GM19452 (cell line): ENCODE results near the gene MT1A.

Experiments
- ATAC-seq: cut with Tn5 transposase; IDR thresholded peaks from one replicate; pipeline ENCODE4 v1.9.1; 2021; ENCODE audit not compliant: unreplicated experiment

Gene MT1A

GRCh38 chr16:56675685-56676210 lies 37.3 kb downstream of the MT1A start:
- no peak for ATAC-seq

- no peak for ATAC-seq
Observed at GRCh38 chr16:56677474-56677873, 39.0 kb downstream of the MT1A start.

GRCh38 chr16:56679078-56679730 lies 40.7 kb downstream of the MT1A start:
- no peak for ATAC-seq

GRCh38 chr16:56679818-56680217 lies 41.4 kb downstream of the MT1A start:
- no peak for ATAC-seq

- ATAC-seq = peak; percentile 97
Observed at GRCh38 chr16:56681939-56682702, 43.7 kb downstream of the MT1A start, which contains the start of gene MT1X. Gene MT1X, plus strand, starts transcription at chr16:56682470. Its CDS starts 71 bp downstream, at chr16:56682541.

- ATAC-seq = peak; percentile 1
Observed at GRCh38 chr16:56682703-56683397, 44.4 kb downstream of the MT1A start.

- ATAC-seq = no peak
Observed at GRCh38 chr16:56683424-56684172, 45.1 kb downstream of the MT1A start.

- no peak for ATAC-seq
Observed at GRCh38 chr16:56684256-56684925, 45.9 kb downstream of the MT1A start.

GRCh38 chr16:56684926-56685590 lies 46.6 kb downstream of the MT1A start:
- no peak for ATAC-seq

GRCh38 chr16:56686758-56687157 lies 48.3 kb downstream of the MT1A start:
- no peak for ATAC-seq

GRCh38 chr16:56688762-56689161 lies 50.3 kb downstream of the MT1A start:
- ATAC-seq = no peak

GRCh38 chr16:56689171-56689570 lies 50.7 kb downstream of the MT1A start:
- ATAC-seq = no peak
